ENCODE measurements around the gene ATP6V1F.
A peak's percentile ranks its signal among the peaks of the same experiment; 100 is the strongest.

The ATP6V1F gene, protein sequence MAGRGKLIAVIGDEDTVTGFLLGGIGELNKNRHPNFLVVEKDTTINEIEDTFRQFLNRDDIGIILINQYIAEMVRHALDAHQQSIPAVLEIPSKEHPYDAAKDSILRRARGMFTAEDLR

DNA sequence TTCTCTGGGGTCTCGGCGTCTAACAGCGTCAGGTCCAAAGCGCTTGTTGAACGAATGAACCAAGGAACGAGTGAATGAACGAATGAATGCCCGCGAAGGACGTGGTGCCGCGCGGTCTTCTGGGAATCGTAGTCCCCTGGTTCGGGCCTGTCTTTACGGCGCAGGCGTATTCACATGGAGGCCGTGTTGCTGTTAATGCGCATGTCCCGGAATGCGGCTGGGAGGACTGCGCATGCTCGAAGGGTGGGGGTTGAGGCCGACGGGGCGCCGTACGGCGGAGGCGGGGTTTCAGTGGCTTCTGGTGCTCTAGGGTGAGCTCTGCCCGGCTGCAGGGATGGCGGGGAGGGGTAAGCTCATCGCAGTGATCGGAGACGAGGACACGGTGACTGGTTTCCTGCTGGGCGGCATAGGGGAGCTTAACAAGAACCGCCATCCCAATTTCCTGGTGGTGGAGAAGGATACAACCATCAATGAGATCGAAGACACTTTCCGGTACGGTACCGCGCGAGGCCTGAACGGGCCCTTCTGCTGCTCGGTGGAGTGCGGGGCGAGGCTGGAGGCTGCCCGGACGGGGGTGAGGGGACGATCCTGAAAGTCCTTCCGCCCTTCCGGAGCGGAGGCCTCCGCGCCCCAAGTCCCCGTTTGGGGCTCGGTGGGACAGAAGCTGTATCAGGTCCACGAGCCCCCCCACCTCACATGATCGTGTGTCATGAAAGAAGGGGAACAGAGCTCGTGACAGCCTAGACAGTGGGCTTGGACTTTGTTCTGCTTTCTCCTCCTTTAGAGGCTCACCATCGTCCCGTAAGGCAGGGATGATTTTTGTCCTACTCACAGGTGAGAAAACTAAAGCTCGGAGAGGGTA lies at the start of gene ATP6V1F:
TSS of gene ATP6V1F (plus strand) at position 286 of the 862 bp plus-strand sequence. CDS start at position 335, 49 bp downstream.
- DNase-seq (ENCODE audit: low spot score): peak; percentile 98
- FAIRE-seq: peak; percentile 91

DNA sequence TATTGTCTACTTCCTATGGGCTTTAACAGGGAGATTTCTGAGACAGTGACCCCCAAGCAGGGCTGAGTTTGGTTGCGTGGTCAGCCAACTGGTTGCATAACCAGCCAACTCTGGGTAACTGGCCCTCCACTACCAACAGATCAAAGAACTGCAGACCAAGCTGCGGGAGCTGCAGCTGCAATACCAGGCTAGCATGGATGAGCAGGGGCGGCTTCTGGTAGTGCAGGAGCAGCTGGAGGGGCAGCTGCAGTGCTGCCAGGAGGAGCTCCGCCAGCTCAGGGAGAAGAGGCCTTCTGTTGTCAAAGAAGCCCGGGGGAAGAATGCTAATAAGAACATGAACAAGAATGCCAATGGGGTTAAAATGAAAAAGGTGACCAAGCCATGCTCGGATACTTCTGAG lies 48.2 kb upstream of the ATP6V1F start:
- FAIRE-seq (no peak), DNase-seq (ENCODE audit: low spot score) (no peak)

DNA sequence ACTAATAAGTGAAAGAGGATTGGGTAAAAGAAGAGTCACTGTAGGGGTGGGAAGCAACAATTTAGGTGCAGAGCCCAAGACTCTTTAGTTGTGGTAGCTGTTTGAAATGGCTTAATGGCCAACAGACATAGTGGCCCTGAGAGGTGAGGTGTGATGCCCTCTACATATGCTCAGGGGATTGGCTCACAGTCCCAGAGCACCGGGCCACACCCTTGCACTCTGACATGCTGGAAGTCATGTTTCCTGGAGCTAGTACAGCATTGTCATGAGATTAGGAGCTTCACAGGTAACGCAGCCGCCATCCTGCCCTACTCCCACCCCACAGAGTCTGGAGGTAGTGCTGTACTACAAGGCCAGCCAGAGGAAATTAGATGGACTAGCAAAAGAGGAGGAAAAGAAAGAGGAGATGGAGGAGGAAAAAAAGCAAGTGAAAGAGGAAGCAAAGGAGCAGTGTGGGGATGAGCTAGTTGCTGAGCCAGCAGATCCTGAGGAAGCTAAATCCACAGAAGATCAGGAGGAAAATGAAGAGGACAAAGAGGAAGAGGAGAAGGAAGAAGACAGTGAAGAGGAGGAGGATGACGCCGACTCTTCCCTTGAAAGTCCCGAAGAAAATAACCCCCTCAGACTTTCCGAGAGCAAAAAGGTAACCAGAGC lies 47.2 kb upstream of the ATP6V1F start:
- no peak for DNase-seq (ENCODE audit: low spot score)
- FAIRE-seq: no peak

DNA sequence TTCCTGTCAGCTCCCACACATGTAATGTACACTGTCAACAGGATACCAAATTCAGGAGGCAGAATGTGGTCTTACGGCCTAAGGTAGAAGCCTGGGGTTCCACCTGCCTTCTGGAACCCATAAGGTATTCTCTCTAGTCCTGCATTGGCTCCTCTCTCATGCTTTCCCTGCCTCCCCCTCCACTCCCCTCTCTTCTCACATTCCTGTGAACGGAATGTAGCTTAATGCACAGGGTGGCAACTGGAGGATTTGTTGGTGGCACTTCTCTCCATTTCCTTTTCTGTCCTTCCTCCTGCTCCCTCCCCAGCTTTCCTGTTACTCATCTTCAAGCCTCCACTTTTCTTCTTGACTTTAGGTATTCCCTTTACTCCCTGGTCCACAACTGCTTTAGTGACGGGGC lies 44.0 kb upstream of the ATP6V1F start:
- FAIRE-seq (no peak), DNase-seq (ENCODE audit: low spot score) (no peak)

DNA sequence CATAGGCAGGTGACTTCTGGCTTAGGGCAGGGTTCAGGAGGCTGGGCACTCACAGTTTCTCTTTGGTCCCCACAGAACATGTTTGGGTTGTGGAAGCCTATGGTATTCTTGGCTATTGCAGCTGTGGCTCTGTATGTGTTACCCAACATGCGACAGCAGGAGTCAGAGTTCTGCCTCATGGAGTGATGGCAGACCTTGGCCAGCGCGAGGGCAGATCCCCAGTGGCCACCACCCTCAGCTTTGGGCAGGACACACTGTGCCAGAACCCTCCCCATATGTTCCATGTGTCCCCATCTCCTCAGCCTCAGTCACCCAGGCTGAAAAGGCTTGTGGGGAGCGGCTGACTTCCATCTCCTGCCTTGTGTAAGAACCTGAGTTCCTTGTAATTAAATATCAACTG lies 40.9 kb upstream of the ATP6V1F start:
- DNase-seq (ENCODE audit: low spot score) (no peak), FAIRE-seq (no peak)

DNA sequence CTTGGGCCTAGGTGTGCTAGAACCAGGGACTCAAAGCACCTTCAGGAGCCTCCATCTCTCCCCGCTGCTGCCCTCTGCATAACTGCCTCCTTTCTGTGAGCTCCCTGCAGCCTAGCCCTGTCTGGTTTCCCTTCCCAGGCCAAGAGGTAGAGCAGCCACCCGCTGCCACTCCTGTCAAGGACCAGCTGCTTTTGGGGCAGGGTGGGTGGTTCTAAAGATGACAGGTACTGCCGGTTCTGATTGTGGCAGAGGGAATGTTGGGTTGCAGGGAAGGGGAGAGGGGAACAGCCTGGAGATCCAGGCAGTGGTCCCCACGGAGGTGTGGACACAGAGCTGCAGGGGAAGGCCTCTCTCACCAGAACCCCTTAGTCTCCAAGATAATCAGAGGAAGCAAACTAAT lies 36.1 kb upstream of the ATP6V1F start:
- DNase-seq (ENCODE audit: low spot score): no peak
- FAIRE-seq: no peak

DNA sequence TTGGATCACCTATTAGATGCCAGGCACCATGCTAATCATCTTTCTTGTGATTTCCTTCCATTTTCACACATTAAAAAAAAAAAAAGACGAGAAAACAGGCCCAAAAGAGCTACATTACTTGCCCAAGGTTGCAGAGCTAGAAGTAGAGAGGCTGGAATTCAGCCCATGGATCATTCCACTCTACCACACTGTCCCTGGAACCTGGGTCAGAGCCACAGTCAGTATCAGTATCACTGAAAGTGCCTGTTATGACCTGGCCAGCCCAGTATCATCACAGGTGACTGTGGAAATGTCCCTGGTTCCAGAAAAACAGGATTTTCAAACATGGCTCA lies 35.8 kb upstream of the ATP6V1F start:
- FAIRE-seq (no peak), DNase-seq (ENCODE audit: low spot score) (no peak)

DNA sequence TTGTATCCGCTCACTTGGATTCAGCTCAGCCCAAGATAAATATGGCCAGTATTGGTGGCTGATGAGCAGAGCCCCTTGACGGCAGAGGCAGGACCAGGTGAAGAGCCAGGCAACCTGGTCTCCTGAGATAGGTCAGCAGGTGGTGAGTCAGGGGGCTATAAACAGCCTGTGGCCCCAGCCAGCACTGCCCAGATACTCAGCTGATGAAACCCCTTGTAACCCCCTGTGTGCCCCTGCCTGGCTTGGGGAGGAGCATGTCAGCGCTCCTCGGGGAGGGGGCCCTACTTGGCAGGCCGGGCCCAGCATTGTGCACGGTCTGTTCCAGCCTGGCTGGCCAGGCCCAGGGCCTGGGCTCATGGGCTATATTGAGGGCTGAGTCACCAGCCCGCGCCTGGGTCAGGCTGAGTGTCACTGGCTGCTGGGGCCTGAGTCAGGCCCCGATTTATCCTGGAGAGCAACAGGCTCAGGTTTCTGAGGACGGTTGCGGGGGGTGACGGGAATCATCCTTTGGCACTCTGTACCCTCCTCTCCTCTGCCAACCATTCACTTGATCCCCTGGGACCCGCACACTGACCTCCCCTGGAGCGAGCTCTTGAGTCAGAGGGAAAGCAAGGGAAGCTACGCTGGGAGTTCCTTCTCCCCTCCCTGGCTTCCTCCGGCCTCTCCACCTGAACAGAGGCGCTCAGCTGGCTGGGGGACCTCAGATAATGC lies 35.3 kb upstream of the ATP6V1F start:
- peak; percentile 97 for DNase-seq (ENCODE audit: low spot score)
- FAIRE-seq: peak; percentile 96

DNA sequence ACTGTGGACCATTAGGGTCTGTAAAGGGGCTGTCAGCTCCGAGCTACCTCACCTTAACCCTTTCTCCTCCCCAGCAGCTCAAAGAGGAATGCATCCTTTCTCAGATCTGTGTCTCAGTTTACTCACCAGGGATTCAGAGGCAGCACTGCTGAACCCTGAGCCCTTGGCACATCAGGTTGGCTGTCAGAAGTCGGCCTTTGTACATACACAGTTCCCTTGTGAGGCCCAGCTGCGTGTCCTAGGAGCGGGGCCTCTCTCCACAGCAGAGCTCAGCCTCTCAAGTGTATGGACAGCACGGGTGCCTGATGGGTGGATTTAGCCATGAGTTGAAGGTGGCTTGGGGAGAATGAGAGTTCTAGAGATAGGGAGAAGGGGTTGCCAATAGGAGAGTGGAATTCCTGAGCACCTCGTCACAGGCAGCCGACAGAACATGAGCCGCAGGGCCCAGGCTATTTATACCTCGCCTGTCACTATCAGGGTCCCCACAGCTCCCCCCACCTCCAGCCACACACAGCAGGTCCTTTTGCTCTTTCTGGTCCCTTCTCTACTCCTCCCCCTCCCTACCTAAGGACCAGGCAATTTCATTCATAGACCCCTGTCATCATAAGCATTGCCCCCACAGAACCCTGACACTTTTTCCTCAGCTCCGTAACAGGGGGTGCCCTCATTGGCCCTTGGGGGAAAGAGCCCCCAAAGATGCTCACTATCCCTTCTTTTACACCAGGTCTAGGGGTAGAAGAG lies 34.5 kb upstream of the ATP6V1F start:
- FAIRE-seq (peak; percentile 67), DNase-seq (ENCODE audit: low spot score) (peak; percentile 88)

DNA sequence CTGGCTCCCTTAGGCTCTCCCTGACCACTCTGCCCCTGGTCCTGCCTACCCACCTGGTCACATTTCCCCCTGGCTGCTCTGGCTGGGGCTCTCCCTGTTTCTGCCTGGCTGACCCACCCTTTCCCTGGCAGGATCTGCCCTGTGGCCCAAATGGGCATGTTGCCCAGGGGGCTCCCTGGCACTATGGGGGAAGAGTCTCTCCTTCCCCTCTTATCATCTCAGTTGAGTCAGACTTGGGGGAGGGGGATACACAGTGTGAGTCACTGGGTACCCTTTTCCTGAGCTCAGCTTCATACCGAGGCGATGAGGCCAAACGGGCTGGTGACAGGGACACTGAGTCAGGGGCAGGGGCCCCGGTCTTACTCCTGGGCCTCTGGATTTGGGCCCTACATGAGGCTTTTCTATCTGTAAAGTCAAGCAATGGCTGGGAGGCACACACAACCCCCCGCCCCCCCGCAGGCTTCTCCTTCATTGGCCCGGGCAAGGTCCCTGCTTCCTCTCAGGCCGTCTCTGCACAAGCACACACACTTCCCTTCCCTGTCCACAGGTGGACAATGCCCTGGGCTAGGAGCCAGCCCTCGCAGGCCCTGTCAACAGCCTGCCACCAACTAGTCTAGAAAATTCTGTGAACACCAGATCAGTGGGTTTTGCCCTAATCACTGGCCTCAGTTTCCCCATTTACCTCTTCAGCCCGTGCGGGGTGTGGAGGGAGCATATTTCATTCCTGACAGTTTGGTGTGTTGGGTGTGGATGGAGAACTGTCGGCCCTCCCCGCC lies 33.1 kb upstream of the ATP6V1F start:
- DNase-seq (ENCODE audit: low spot score): peak; percentile 100

DNA sequence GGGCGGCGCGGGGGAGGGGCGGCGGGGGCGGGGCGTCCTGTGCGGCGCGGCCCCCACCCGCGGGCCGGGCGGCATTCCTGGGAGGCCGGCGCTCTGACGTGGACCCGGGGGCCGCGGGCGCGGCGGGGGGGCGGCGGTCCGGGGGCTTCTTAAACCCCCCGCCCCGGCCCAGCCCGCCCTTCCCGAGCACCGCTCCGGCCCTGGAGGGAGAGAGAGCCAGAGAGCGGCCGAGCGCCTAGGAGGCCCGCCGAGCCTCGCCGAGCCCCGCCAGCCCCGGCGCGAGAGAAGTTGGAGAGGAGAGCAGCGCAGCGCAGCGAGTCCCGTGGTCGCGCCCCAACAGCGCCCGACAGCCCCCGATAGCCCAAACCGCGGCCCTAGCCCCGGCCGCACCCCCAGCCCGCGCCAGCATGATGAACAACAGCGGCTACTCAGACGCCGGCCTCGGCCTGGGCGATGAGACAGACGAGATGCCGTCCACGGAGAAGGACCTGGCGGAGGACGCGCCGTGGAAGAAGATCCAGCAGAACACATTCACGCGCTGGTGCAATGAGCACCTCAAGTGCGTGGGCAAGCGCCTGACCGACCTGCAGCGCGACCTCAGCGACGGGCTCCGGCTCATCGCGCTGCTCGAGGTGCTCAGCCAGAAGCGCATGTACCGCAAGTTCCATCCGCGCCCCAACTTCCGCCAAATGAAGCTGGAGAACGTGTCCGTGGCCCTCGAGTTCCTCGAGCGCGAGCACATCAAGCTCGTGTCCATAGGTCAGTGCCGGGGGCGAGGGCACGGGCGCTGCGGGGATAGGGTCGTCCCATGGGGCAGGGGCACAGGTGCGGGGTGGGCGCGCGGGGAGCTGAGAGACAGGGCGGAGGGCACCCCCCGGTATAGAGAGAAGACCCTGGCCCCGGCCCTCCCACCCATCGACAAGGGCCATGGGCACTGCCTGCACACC lies 32.2 kb upstream of the ATP6V1F start, which contains the start of gene FLNC:
TSS of gene FLNC (plus strand) at position 176 of the 947 bp plus-strand sequence. CDS start at position 408, 232 bp downstream.
- FAIRE-seq (no peak), DNase-seq (ENCODE audit: low spot score) (peak; percentile 62)

More for the DNA sequence above, 33.1 kb upstream of the ATP6V1F start:
- FAIRE-seq: peak; percentile 94

DNA sequence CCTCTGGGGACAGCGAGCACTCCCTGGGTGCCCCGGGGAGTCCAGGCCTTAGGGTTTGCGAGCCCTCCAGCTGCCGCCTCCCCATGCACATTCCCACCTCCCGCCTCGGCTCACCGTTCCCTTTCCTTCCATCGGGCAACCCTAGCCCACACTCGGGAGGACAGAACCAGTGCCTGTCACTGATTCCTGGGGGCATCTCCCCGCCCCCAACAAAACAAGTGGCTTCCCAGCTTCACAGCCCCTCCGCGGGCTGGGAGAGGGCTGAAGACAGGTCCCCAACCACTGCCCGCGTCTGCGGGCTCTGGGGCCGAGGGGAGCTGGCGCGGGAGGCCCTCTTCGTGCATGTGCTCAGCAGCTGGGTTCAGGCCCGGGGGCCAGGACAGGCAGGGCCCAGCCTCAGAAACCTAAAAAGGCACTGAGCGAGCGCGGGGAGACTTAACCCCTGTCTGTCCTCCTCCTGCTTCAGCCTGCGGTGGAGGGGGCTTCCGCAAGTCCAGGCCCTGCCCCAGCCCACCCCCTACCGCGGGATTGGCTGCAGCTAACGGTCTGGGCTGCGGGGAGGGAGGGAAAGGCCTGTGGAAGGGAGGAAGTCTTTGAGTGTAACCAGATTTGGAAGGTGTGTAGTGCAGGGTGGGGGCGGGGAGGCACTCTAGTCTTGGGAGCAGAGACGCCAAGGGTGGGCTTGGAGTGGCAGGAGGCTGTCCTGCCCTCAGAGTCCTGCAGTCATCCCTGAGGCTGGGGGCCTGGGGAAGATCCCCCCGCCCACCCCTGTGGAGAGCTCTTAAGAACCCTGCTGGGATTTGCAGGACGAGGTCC lies 31.3 kb upstream of the ATP6V1F start:
- peak; percentile 69 for DNase-seq (ENCODE audit: low spot score)
- FAIRE-seq: peak; percentile 59

DNA sequence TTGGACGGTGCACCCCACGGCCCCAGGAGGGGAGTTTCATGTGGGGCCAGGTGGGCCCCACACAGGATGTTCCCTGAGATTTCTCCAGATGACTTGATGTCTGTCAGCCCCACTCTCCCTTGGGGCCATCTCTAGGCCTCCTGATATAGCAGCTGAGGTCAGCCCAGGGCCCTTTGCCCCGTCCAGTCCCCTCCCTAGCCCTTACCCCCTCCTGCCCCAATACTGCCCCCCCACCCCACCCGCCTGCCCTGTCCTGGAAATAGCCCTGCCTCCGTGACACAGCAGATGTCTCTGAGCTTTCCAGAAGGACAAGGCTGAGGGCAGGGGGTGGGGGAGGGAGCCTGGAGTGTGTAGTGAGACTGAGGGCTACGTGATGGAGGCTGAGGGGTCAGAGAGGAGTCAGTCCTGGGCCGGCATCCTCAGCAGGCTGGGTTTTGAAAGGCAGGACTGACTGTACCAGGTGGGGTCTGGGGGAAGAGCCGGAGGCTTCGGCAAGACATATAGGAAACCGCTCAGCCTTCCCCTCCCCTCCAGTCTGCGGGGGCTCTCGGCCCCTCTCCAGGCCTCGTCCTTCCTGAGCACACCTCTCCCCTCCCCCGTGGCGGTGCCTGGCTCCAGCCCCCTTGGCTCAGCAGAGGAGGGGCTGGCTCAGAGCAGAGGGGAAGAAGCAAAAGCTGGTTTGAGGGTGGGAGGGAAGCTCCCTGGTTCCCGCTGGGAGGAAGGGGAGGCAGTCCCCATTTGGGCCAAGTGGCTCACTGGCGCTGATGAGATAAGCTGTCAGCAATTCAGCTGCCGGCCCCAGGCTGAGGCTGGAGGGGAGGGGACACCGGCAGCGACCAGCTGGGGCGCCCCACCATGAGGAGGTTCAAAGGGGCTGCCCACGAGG lies 30.4 kb upstream of the ATP6V1F start:
- DNase-seq (ENCODE audit: low spot score) (peak; percentile 36), FAIRE-seq (no peak)

DNA sequence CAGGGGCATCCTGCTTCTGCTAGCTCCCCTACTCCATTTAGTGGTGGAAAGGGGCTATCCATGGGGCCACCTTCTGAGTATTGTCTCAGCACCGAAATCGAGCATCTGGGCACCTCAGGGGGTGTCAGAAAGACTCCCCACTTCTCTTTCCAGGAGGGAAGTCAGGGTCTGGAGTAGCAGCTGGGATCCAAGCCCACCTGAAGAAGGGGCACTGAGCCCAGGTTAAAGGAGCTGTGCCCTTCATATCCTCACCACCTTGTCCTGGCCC lies 29.8 kb upstream of the ATP6V1F start:
- no peak for DNase-seq (ENCODE audit: low spot score)
- FAIRE-seq: no peak

DNA sequence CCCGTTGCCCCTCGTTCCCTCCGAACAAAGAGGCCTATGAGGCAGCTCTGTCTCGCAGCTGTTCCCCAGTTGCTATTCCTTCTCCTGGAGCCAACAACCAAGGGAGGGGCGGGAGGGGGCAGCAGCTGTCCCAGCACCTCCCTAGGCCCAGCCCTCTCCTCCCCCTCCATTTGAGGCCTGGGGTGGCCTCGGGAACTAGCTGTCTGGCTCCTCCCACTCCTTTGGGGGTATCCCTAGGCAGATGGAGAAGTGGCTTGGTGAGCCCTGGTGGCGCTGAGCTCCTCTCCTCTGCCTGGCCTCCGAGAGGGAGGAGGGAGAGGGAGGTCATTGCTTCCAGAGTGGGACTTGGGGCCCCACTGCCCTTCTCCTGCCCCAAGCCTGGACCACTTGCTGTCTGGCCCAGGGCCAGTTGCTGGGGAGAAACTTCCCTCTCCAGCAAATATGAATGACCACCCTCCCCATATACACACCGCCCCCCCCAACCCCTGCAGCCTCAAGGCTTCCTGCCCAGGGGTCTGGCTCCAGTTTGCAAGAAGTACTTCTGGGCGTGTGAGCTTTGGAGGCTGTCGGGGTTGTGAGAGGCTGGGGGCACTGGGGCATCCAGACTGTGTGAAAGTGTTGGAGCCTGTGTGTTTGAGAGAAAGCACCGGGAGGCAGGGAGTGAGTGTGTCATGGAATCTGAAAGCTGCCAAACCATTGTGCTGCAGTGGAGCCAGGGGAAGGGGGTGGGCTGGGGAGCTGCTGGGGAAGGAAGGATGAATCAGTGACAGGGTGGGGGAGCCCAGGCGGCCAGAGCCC lies 29.3 kb upstream of the ATP6V1F start:
- DNase-seq (ENCODE audit: low spot score) (peak; percentile 54), FAIRE-seq (no peak)

DNA sequence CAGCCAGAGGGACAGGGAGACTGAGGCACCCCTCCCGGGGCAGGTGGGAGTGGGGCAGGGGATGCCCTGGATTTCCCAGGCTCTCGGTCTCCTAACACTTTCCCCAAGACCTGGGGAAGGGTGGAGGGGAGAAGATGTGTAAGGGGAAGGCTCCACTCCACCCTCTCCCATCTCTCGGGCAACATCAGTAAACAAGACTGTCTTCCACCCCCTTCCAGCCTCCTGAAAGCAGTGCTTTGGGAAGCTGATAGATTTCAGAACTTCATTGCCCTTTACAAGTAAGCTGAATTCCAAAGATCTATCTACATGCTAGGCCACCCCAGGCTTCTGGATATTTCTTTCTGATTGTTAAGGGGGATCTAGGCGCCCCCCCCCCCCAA lies 28.7 kb upstream of the ATP6V1F start:
- FAIRE-seq: no peak
- no peak for DNase-seq (ENCODE audit: low spot score)

DNA sequence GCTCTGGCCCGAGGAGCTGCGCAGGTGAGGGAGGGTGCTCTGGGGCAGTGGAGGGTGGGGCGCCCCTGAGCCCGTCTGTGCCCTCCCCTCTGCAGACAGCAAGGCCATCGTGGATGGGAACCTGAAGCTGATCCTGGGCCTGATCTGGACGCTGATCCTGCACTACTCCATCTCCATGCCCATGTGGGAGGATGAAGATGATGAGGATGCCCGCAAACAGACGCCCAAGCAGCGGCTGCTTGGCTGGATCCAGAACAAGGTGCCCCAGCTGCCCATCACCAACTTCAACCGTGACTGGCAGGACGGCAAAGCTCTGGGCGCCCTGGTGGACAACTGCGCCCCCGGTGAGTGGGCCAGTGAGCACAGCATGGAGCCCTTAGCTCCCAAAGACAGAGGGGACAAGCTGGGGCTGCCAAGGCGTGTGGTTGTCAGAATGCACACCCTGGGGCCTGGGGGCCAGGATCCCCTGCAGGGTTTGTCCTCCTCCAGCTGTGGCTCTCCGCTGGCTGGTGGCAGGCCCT lies 27.4 kb upstream of the ATP6V1F start:
- FAIRE-seq (no peak), DNase-seq (ENCODE audit: low spot score) (no peak)
